Gastrocnemius medialis (tissue), 4 donors: ENCODE measurements around the gene FOXN1.

Experiments used
- POLR2A ChIP-seq, 2 donors: fragments of 450-650 bp; IDR thresholded peaks; one replicate each; pipeline ENCODE4 v1.6.1; 2017; ENCODE audit warnings: antibody characterized with exemption in 2 of 2, mild to moderate bottlenecking in 2 of 2, moderate library complexity in 2 of 2
- TF ChIP-seq, protein P1 (sequence below), 5 experiments: fragments of 450-650 bp in 3 of 5; fragments of 200-600 bp in 2 of 5; sonication (generic) in 2 of 5; IDR thresholded peaks in 4 of 5; conservative IDR thresholded peaks in 1 of 5; 1 replicate in 4 of 5; 2 replicates in 1 of 5; pipeline ENCODE4 v1.5.1; 2016 to 2019; ENCODE audit warnings: antibody characterized with exemption in 5 of 5, mild to moderate bottlenecking in 3 of 5, moderate library complexity in 3 of 5

DNA sequence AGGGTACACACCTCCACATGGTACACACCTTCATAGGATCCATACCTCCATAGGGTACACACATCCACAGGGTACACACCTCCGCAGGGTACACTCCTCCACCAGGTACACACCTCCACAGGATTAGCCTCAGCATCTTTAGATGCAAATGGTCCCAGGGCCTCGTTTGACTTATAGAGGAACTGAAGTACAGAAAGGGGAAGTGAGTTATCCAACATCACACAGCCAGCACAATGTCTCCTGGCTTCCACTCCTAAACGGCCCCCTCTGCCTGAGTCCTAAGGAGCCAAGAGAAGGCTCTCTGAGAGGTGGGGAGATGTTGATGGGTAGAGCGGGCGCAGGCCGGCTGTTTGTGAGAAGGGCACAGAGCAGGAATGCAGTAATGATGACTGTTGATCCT lies 12.0 kb downstream of the FOXN1 start:
- TF ChIP-seq, protein P1, sequence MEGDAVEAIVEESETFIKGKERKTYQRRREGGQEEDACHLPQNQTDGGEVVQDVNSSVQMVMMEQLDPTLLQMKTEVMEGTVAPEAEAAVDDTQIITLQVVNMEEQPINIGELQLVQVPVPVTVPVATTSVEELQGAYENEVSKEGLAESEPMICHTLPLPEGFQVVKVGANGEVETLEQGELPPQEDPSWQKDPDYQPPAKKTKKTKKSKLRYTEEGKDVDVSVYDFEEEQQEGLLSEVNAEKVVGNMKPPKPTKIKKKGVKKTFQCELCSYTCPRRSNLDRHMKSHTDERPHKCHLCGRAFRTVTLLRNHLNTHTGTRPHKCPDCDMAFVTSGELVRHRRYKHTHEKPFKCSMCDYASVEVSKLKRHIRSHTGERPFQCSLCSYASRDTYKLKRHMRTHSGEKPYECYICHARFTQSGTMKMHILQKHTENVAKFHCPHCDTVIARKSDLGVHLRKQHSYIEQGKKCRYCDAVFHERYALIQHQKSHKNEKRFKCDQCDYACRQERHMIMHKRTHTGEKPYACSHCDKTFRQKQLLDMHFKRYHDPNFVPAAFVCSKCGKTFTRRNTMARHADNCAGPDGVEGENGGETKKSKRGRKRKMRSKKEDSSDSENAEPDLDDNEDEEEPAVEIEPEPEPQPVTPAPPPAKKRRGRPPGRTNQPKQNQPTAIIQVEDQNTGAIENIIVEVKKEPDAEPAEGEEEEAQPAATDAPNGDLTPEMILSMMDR (IDR thresholded peaks at IDR 0.05 in 4 of 5, conservative IDR thresholded peaks at IDR 0.05 in 1 of 5): no peak
- no peak for TF ChIP-seq POLR2A (IDR thresholded peaks at IDR 0.05)
